ENCODE data around the gene RMRP.

DNA sequence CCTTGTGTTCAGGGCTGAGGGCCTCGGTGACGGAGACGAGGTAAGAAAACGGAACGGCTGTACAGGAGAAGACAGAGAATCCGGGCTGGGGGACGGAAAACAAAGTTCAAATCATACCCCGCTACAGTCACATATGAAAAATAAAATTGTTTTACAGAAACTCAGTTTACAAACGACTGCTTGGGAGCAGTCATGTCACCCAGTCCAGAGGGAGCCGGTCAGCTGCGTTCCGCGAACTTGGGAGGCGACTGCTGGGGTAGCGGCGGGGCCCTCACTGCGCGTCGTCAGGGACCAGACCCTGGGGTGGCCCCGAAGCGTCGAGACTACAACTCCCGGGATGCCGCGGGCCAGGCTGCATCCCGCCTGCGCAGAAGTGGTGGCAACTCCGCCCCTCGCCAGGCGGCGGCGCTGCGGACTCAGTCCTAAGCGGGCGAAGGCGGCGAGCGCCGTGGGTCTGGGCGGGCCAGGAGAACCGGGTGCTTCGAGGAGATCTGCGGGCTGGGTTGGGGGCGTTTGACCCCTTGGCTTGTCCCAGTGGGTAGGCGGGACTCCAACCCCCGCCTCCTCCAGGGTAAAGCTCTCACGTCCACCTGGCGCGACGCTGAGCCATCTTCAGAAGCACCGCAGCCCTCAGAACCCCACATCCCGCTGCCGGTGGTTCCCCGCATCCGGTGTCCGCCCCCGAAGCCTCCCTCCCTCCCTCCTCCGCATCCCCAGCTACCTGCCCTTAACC, 11.1 kb downstream of the RMRP start:
- TF ChIP-seq, protein P1, sequence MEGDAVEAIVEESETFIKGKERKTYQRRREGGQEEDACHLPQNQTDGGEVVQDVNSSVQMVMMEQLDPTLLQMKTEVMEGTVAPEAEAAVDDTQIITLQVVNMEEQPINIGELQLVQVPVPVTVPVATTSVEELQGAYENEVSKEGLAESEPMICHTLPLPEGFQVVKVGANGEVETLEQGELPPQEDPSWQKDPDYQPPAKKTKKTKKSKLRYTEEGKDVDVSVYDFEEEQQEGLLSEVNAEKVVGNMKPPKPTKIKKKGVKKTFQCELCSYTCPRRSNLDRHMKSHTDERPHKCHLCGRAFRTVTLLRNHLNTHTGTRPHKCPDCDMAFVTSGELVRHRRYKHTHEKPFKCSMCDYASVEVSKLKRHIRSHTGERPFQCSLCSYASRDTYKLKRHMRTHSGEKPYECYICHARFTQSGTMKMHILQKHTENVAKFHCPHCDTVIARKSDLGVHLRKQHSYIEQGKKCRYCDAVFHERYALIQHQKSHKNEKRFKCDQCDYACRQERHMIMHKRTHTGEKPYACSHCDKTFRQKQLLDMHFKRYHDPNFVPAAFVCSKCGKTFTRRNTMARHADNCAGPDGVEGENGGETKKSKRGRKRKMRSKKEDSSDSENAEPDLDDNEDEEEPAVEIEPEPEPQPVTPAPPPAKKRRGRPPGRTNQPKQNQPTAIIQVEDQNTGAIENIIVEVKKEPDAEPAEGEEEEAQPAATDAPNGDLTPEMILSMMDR (conservative IDR thresholded peaks at IDR 0.05; ENCODE audit: low read depth, low read length): peak; percentile 70
- TF ChIP-seq EZH2 (IDR thresholded peaks at IDR 0.05; ENCODE audit: low read length, unreplicated experiment): no peak
